GM12865 (cell line): Measurements from ENCODE around the gene VPS9D1.
"Not testable (repeated sequence)": the region's sequence is repeated elsewhere in the genome, so short reads cannot be mapped to it uniquely, and the experiment has no call there.

Experiments used
- DNase-seq: peaks from one replicate; pipeline ENCODE4 v3.0.0; 2010; ENCODE audit warnings: low read depth
- H3K4me3 ChIP-seq: 2 replicates; pipeline ENCODE4 v1.5.1; 2011; ENCODE audit warnings: mild to moderate bottlenecking, low read depth, low read length, control low read depth
- CTCF ChIP-seq: IDR thresholded peaks from 2 replicates; pipeline ENCODE4 v1.5.1; 2011; ENCODE audit warnings: low read length, control low read depth, low read depth, inconsistent platforms; ENCODE audit not compliant: insufficient read depth; ENCODE audit errors: missing control alignments

VPS9D1 gene

GRCh38 chr16:89685916-89686315 lies 34.8 kb downstream of the VPS9D1 start:
- H3K4me3 ChIP-seq = no peak overlapping the region
- no peak for TF ChIP-seq CTCF
- no peak for DNase-seq

GRCh38 chr16:89678258-89678657 lies 42.4 kb downstream of the VPS9D1 start:
- H3K4me3 ChIP-seq = no peak overlapping the region
- no peak for DNase-seq
- TF ChIP-seq CTCF = no peak

DNA sequence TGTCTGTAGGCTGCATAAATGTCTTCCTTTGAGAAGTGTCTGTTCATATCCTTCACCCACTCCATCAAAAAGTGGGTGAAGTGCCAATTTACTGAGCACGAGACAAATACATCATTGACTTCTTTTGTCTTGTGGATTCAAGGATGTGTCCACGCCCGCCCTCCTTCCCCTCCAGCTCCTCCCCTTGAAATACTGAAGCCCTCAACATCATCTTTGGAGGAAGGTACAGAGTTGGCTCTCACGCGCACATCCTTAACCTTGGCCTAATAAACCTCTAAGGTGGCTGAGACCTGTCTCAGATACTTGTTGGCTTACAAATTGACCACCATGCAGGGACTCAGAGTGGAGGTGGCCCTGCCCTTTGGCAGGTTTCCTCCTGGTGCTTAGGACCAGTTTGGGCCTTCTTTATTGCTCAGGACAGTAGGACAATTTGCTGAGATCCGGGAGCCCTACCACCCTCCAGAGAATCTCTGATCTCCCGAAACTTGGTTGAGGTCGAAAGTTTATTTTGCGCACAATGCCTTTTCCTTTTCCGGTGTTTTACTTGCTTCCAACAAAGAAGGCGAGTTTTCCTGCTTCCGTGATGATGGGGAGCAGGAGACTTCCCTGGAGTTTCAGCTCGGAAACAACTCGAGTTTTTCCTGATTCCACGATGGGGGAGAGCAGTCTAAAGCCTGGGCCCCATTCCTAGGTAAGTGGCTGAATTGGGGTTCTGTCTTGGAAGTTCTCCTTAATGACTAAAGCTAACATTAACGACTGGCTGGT lies 48.3 kb downstream of the VPS9D1 start:
- no peak for TF ChIP-seq CTCF

DNA sequence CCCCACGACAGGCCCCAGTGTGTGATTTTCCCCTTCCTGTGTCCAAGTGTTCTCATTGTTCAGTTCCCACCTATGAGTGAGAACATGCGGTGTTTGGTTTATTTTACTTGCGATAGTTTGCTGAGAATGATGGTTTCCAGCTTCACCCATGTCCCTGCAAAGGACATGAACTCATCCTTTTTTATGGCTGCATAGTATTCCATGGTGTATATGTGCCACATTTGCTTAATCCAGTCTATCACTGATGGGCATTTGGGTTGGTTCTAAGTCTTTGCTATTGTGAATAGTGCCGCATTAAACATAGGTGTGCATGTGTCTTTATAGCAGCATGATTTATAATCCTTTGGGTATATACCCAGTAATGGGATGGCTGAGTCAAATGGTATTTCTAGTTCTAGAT lies 49.1 kb downstream of the VPS9D1 start:
- DNase-seq, H3K4me3 ChIP-seq: not testable (repeated sequence)

More for the DNA sequence above, 48.3 kb downstream of the VPS9D1 start:
- DNase-seq = no peak
- no peak overlapping the region for H3K4me3 ChIP-seq

DNA sequence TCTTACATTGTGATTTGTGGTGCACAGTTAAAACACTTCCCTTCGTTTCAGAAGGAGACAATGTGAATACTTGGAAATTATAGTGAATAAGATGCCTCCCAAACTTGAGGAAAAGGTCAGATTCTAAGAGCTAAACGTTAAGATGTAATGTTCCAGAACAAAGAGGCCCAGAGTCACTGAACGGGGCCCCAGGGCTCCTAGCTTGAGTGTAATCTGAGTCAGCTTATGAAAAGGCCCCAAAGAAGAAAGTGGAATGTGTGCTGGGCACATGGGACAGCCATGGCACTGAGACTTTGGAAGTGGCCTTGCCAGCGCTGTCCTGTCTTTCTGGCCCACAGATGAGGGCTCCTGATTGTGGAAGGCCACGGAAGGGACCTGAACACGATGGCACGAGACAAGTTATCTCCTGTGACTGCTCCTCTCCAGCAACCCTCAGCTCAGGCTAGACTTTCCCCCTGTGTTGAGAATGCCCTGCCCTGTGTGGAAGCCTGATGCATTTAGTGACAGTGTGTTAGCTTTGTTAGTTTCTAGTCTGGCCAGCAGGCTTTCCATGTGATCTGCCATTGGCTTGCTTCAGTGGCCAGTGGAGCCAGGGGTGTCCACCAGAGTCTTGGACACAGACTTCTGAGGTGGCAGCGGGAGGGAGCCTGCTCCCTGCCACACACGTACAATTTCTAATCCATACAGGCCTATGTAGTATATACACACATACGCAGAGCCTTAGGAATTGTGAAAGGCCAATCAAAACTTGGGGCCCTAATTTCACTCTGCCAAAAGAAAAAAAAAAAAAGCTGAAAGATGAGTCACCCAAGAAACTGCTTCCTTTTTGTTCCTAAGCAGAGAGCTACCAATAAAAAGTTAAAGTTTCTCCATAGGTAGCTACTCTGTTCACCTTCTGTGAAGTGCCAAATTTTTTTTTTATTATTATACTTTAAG lies 49.9 kb downstream of the VPS9D1 start:
- TF ChIP-seq CTCF = no peak
- no peak for DNase-seq
- H3K4me3 ChIP-seq = no peak overlapping the region

GRCh38 chr16:89669755-89670154 lies 50.9 kb downstream of the VPS9D1 start:
- DNase-seq = no peak
- H3K4me3 ChIP-seq = no peak overlapping the region
- no peak for TF ChIP-seq CTCF

DNA sequence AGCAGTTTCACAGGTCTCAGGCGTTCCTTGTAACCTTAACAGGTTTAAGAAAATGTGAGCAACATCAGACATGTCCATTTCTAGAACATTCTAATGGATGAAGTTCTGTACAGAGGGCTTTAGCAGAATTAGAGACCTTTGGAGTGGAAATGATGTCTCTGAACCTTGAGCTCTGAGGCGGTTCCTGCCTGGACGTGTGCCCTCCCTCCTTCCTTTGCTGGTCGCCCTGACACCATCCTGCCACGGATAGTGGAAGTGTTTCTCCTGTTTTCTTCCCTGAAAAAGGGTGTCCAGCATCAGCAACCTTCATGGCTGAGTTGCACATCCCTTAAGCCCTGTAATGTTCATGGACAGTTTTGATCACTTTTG lies 51.9 kb downstream of the VPS9D1 start:
- no peak overlapping the region for H3K4me3 ChIP-seq
- no peak for TF ChIP-seq CTCF
- no peak for DNase-seq
